Ascending aorta (tissue), 2 donors: ENCODE measurements around the gene B3GALT6. TPM values are rescaled to one million over a fixed set of nuclear protein-coding genes. Genes with fewer than 3 reads are reported as not detected.

Source experiments
- DNase-seq, 2 donors: peaks; one replicate each; pipeline ENCODE4 v3.0.0-alpha.2; 2019; ENCODE audit warnings: low spot score in 2 of 2
- H3K27ac ChIP-seq, 2 donors: fragments of 200-600 bp; sonication (generic); one replicate each; pipeline ENCODE4 v1.5.1; 2016 to 2017; ENCODE audit warnings: mild to moderate bottlenecking in 1 of 2
- H3K27me3 ChIP-seq: fragments of 200-600 bp; sonication (generic); one replicate; pipeline ENCODE4 v1.5.1; 2017
- H3K36me3 ChIP-seq, 2 donors: fragments of 200-600 bp; sonication (generic); one replicate each; pipeline ENCODE4 v1.5.1; 2016
- H3K4me1 ChIP-seq, 2 donors: fragments of 200-600 bp; sonication (generic); one replicate each; pipeline ENCODE4 v1.5.1; 2016 to 2017; ENCODE audit warnings: mild to moderate bottlenecking in 1 of 2
- H3K4me3 ChIP-seq, 2 donors: fragments of 200-600 bp; sonication (generic); one replicate each; pipeline ENCODE4 v1.5.1; 2016 to 2017; ENCODE audit warnings: mild to moderate bottlenecking in 1 of 2
- H3K9me3 ChIP-seq, 2 donors: fragments of 200-600 bp; sonication (generic); one replicate each; pipeline ENCODE4 v1.5.1; 2016
- CTCF ChIP-seq, 3 experiments: fragments of 200-600 bp in 2 of 3; fragments of 450-650 bp in 1 of 3; sonication (generic) in 2 of 3; IDR thresholded peaks; one replicate each; pipeline ENCODE4 v1.5.1; 2016 to 2019; ENCODE audit warnings: antibody characterized with exemption in 3 of 3, mild to moderate bottlenecking in 1 of 3, moderate library complexity in 1 of 3
- intact Hi-C: fragments of 100-400 bp; cut with DNase I; formaldehyde crosslinking; loops from one replicate; pipeline ENCODE4 v1.15.1; 2023
- total RNA-seq: library from RNA; depleted of rRNA; stranded (reverse); fragments of >200 nt; gene quantifications from one replicate; pipeline ENCODE4 v1.1.0, GENCODE V29; 2016

The B3GALT6 gene
- total RNA-seq, 1 donor from 2014 or later: 94.9 TPM

- intact Hi-C loops: no loop called here
- no peaks in the 10 kb centered on the region for H3K27me3 ChIP-seq
- no peak for TF ChIP-seq CTCF (IDR thresholded peaks at IDR 0.05)
- H3K4me3 ChIP-seq: no peak overlapping the region
- peaks cover 0 to 3% of the 10 kb centered on the region in 2 donors for H3K4me1 ChIP-seq
- H3K27ac ChIP-seq: no peak overlapping the region
- no peak for DNase-seq
- no peaks in the 10 kb centered on the region for H3K9me3 ChIP-seq
- no peaks in the 10 kb centered on the region for H3K36me3 ChIP-seq
Measured at GRCh38 chr1:1244192-1244811, 12.3 kb downstream of the B3GALT6 start.

GRCh38 chr1:1245178-1245816 is 13.3 kb downstream of the B3GALT6 start:
- TF ChIP-seq CTCF (IDR thresholded peaks at IDR 0.05): no peak
- Histone ChIP-seq H3K4me3 (no peak overlapping the region), H3K27me3 (no peaks in the 10 kb centered on the region), H3K4me1 (peaks cover 0 to 3% of the 10 kb centered on the region in 2 donors), H3K27ac (no peak overlapping the region), H3K9me3 (no peaks in the 10 kb centered on the region), H3K36me3 (no peaks in the 10 kb centered on the region)
- DNase-seq: no peak
- intact Hi-C loops: no loop called here

GRCh38 chr1:1245817-1246576 is 14.0 kb downstream of the B3GALT6 start:
- Histone ChIP-seq H3K4me1 (peaks cover 0 to 3% of the 10 kb centered on the region in 2 donors), H3K4me3 (no peak overlapping the region), H3K27me3 (no peaks in the 10 kb centered on the region), H3K9me3 (no peaks in the 10 kb centered on the region), H3K27ac (no peak overlapping the region), H3K36me3 (no peaks in the 10 kb centered on the region)
- intact Hi-C loops: no loop called here
- DNase-seq: no peak
- no peak for TF ChIP-seq CTCF (IDR thresholded peaks at IDR 0.05)

- intact Hi-C loops: no loop called here
- H3K27ac ChIP-seq: no peak within 1 kb of the TSS
- no peak within 1 kb of the TSS for H3K4me3 ChIP-seq
Measured at GRCh38 chr1:1246577-1247340, 14.7 kb downstream of the B3GALT6 start, which contains the start of gene C1QTNF12. TSS of gene C1QTNF12 (minus strand) at chr1:1246722. CDS start at chr1:1246690, 32 bp downstream.

More at GRCh38 chr1:1246577-1247340, 14.7 kb downstream of the B3GALT6 start, which contains the start of gene C1QTNF12:
- DNase-seq: no peak
- Histone ChIP-seq H3K36me3 (no peaks in the 10 kb centered on the region), H3K4me1 (peaks cover 0 to 3% of the 10 kb centered on the region in 2 donors), H3K9me3 (no peaks in the 10 kb centered on the region), H3K27me3 (no peaks in the 10 kb centered on the region)
- TF ChIP-seq CTCF (IDR thresholded peaks at IDR 0.05): no peak
